GM23338 (cell line): Measurements from ENCODE around the gene MAPK6. TPM values are rescaled to one million over a fixed set of nuclear protein-coding genes. Genes with fewer than 3 reads are reported as not detected.
"Not testable (repeated sequence)": the region's sequence is repeated elsewhere in the genome, so short reads cannot be mapped to it uniquely, and the experiment has no call there.

Source experiments
- ATAC-seq: fragments of 200-7000 bp; cut with Tn5 transposase; 3 replicates; pipeline ENCODE4 v1.9.1; 2020
- DNase-seq: peaks from one replicate; pipeline ENCODE4 v3.0.0-alpha.2; 2015; ENCODE audit warnings: low spot score
- H2AFZ ChIP-seq: fragments of 200-600 bp; sonication (generic); 2 replicates; pipeline ENCODE4 v1.8.0; 2016; ENCODE audit warnings: antibody characterized with exemption, mild to moderate bottlenecking, moderate library complexity
- H3F3A ChIP-seq: fragments of 200-600 bp; sonication (generic); replicated peaks from 2 replicates; pipeline ENCODE4 v1.8.0; 2017; ENCODE audit warnings: antibody characterized with exemption, mixed run types, low read depth
- H3K27ac ChIP-seq: fragments of 200-600 bp; sonication (generic); 2 replicates; pipeline ENCODE4 v1.6.1; 2016; ENCODE audit warnings: low read depth
- H3K27me3 ChIP-seq: fragments of 200-600 bp; sonication (generic); 2 replicates; pipeline ENCODE4 v1.8.0; 2016; ENCODE audit warnings: mild to moderate bottlenecking, mixed run types, moderate library complexity; ENCODE audit not compliant: insufficient read depth
- H3K36me3 ChIP-seq: fragments of 200-600 bp; sonication (generic); 2 replicates; pipeline ENCODE4 v1.8.0; 2016; ENCODE audit warnings: mild to moderate bottlenecking; ENCODE audit not compliant: insufficient read depth
- H3K4me1 ChIP-seq: fragments of 200-600 bp; sonication (generic); 2 replicates; pipeline ENCODE4 v1.8.0; 2016; ENCODE audit warnings: mild to moderate bottlenecking, moderate library complexity; ENCODE audit not compliant: insufficient read depth
- H3K4me2 ChIP-seq: fragments of 200-600 bp; sonication (generic); 2 replicates; pipeline ENCODE4 v1.7.1; 2017; ENCODE audit warnings: mixed run types
- H3K4me3 ChIP-seq: fragments of 200-600 bp; sonication (generic); 2 replicates; pipeline ENCODE4 v1.6.1; 2016; ENCODE audit warnings: mixed run types
- H3K79me2 ChIP-seq: fragments of 200-600 bp; sonication (generic); replicated peaks from 2 replicates; pipeline ENCODE4 v1.8.0; 2017; ENCODE audit warnings: mild to moderate bottlenecking; ENCODE audit not compliant: insufficient read depth
- H3K9me2 ChIP-seq: fragments of 200-600 bp; sonication (generic); 2 replicates; pipeline ENCODE4 v1.8.0; 2017; ENCODE audit not compliant: insufficient read depth
- H4K20me1 ChIP-seq: fragments of 200-600 bp; sonication (generic); replicated peaks from 2 replicates; pipeline ENCODE4 v1.8.0; 2017; ENCODE audit warnings: mild to moderate bottlenecking; ENCODE audit not compliant: insufficient read depth
- H3K27ac Mint-ChIP-seq: 2 replicates; pipeline ENCODE4 v1.8.0; 2020; ENCODE audit warnings: inconsistent platforms, mild to moderate bottlenecking, moderate library complexity, mixed read lengths
- H3K27me3 Mint-ChIP-seq: 3 replicates; pipeline ENCODE4 v1.8.0; 2022; ENCODE audit warnings: low read depth, mild to moderate bottlenecking, moderate library complexity, mixed read lengths, inconsistent platforms; ENCODE audit not compliant: insufficient read depth, poor library complexity
- H3K36me3 Mint-ChIP-seq: 3 replicates; pipeline ENCODE4 v1.8.0; 2021; ENCODE audit warnings: low read depth, mild to moderate bottlenecking, inconsistent platforms, moderate library complexity, mixed read lengths
- H3K4me1 Mint-ChIP-seq: 3 replicates; pipeline ENCODE4 v1.8.0; 2020; ENCODE audit warnings: mild to moderate bottlenecking, inconsistent platforms, mixed read lengths
- H3K4me3 Mint-ChIP-seq: 3 replicates; pipeline ENCODE4 v1.8.0; 2021; ENCODE audit warnings: moderate library complexity, mild to moderate bottlenecking, inconsistent platforms, mixed read lengths
- H3K9me3 Mint-ChIP-seq: 3 replicates; pipeline ENCODE4 v1.8.0; 2020; ENCODE audit warnings: moderate library complexity, mild to moderate bottlenecking, inconsistent platforms, mixed read lengths
- CREB1 ChIP-seq: fragments of 250-450 bp; sonication (Bioruptor Pico); IDR thresholded peaks from 2 replicates; pipeline ENCODE4 v1.5.0; 2020; ENCODE audit warnings: low read depth, mild to moderate bottlenecking, moderate library complexity
- EZH2 ChIP-seq: fragments of 200-600 bp; sonication (generic); IDR thresholded peaks from one replicate; pipeline ENCODE4 v1.8.0; 2017; ENCODE audit warnings: antibody characterized with exemption, mild to moderate bottlenecking, low read depth; ENCODE audit not compliant: unreplicated experiment
- JUNB ChIP-seq: IDR thresholded peaks from one replicate; pipeline ENCODE4 v1.6.1; 2016; ENCODE audit warnings: antibody characterized with exemption; ENCODE audit not compliant: unreplicated experiment
- NANOG ChIP-seq: IDR thresholded peaks from 2 replicates; pipeline ENCODE4 v1.6.1; 2016; ENCODE audit warnings: antibody characterized with exemption, borderline replicate concordance
- POLR2AphosphoS5 ChIP-seq: IDR thresholded peaks from 2 replicates; pipeline ENCODE4 v1.6.1; 2016; ENCODE audit warnings: antibody characterized with exemption, low read depth
- ZNF114 ChIP-seq: fragments of 250-450 bp; sonication (Bioruptor Pico); IDR thresholded peaks from 2 replicates; pipeline ENCODE4 v1.5.0; 2020; ENCODE audit warnings: mild to moderate bottlenecking, moderate library complexity
- ZNF331 ChIP-seq: fragments of 250-450 bp; sonication (Bioruptor Pico); IDR thresholded peaks from 2 replicates; pipeline ENCODE4 v1.5.0; 2020; ENCODE audit warnings: low read depth, mild to moderate bottlenecking, moderate library complexity
- polyA plus RNA-seq: library from polyadenylated mRNA; unstranded; fragments of >200 nt; fragmentation: Nextera tagmentation; extraction: Ambion mirVana; gene quantifications from 2 replicates; pipeline ENCODE4 v1.2.1, GENCODE V29; 2016
- total RNA-seq: library from RNA; depleted of rRNA; stranded (reverse); fragments of >200 nt; shearing (Covaris generic); gene quantifications from 2 replicates; pipeline ENCODE4 v1.2.3, GENCODE V29; 2014
- TF ChIP-seq, protein P1 (sequence below): IDR thresholded peaks from one replicate; pipeline ENCODE4 v1.6.1; 2018; ENCODE audit warnings: antibody characterized with exemption; ENCODE audit not compliant: unreplicated experiment
- TF ChIP-seq, protein P2 (sequence below), 2 experiments: fragments of 200-600 bp in 1 of 2; sonication (generic) in 1 of 2; conservative IDR thresholded peaks; 2 replicates each; pipeline versions ENCODE4 v1.5.1 to v1.6.1; 2016 to 2017; ENCODE audit warnings: antibody characterized with exemption in 2 of 2, low read depth in 2 of 2, mild to moderate bottlenecking in 2 of 2, moderate library complexity in 1 of 2

Gene MAPK6
- total and polyA plus RNA-seq, 2 experiments from 2014 or later, result 40.9 to 92.3 TPM

DNA sequence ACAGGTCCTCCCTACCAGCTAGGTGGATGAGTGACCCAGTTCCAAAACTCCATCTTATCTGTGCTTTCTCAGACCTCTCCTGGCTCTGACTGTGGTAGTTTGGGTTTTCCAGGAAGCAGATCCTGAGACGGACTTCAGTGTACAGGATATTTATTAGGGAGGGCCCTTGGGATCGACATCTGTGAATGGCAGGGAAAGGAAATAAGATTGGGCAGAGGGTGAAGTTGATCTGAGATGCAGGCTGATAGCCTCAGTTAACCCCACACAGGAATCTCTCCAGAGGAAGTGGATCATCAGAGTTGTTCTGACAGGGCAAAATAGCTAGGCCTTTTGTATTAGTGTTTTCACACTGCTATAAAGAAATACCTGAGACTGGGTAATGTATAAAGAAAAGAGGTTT lies 16.7 kb upstream of the MAPK6 start:
- no peak overlapping the region for H3K27ac ChIP-seq
- H2AFZ ChIP-seq, result no peak overlapping the region
- Mint-ChIP-seq H3K4me3 (no peak overlapping the region), H3K4me1 (no peaks in the 10 kb centered on the region), H3K27me3 (peaks cover 4% of the 10 kb centered on the region), H3K36me3 (no peaks in the 10 kb centered on the region), H3K27ac (no peak overlapping the region), H3K9me3 (peaks cover 2% of the 10 kb centered on the region; the same call in 1 of the 3 replicates)
- TF ChIP-seq CREB1, result no peak
- no peak for TF ChIP-seq ZNF331 (CRISPR knock-in tag)
- TF ChIP-seq JUNB, result no peak
- TF ChIP-seq EZH2, result no peak
- H3K4me2 ChIP-seq, result no peak overlapping the region
- H3K79me2 ChIP-seq, result no peaks in the 10 kb centered on the region
- H3K9me2 ChIP-seq, result no peaks in the 10 kb centered on the region
- ATAC-seq (no peak), DNase-seq (no peak)
- H3K36me3 ChIP-seq, result no peaks in the 10 kb centered on the region
- H3K4me3 ChIP-seq, result no peak overlapping the region
- H3K4me1 ChIP-seq, result no peaks in the 10 kb centered on the region
- H3F3A ChIP-seq, result no peaks in the 10 kb centered on the region
- H4K20me1 ChIP-seq, result no peaks in the 10 kb centered on the region
- no peaks in the 10 kb centered on the region for H3K27me3 ChIP-seq

DNA sequence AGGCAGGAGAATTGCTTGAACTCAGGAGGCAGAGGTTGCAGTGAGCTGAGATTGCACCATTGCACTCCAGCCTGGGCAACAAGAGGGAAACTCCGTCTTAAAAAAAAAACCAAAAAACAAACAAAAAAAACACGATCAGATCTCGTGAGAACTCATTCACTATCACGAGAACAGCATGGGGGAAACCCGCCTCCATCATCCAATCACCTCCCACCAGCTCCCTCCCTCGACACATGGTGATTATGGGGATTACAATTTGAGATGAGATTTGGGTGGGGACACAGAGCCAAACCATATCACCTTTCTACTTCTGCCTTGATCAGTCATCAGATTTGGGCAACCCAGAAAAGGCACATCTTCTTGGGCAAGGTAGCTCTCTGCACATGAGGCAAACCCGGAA lies 15.9 kb upstream of the MAPK6 start:
- not testable (repeated sequence) for H3K27ac Mint-ChIP-seq, H3K4me1 Mint-ChIP-seq, DNase-seq, H3K79me2 ChIP-seq, H3K9me3 Mint-ChIP-seq, H4K20me1 ChIP-seq, H3K27me3 ChIP-seq, H3K27me3 Mint-ChIP-seq, H3K9me2 ChIP-seq, H3K4me1 ChIP-seq, H3K36me3 Mint-ChIP-seq, H3K36me3 ChIP-seq, H3K4me3 ChIP-seq, H3K4me3 Mint-ChIP-seq, ATAC-seq, H2AFZ ChIP-seq, H3K4me2 ChIP-seq, H3K27ac ChIP-seq, H3F3A ChIP-seq

DNA sequence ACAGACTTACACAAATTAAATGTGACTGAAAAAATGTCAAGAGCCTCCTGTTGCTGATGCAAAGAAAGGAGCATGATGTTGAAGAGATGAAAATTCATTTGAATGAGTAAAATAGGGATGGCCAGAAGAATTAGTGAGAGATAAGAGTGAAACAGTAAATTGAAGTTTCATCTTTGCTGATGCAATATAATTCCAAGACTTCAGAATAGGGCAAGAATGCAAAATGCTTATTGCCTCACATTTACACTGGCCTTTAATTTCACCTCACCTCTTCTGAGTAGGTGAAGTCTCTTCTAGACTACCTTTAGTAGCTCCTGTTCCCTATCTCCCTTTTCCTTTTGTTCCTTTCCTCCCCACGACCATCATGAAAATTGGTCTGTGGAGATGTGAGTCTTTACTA lies 15.3 kb upstream of the MAPK6 start:
- Histone ChIP-seq H3K27ac (no peak overlapping the region), H3K79me2 (no peaks in the 10 kb centered on the region), H3K27me3 (no peaks in the 10 kb centered on the region), H3K4me1 (no peaks in the 10 kb centered on the region), H3K36me3 (no peaks in the 10 kb centered on the region), H3F3A (no peaks in the 10 kb centered on the region), H2AFZ (no peak overlapping the region), H3K4me2 (no peak overlapping the region), H4K20me1 (no peaks in the 10 kb centered on the region), H3K9me2 (no peaks in the 10 kb centered on the region), H3K4me3 (no peak overlapping the region)
- Mint-ChIP-seq H3K4me3 (no peak overlapping the region), H3K27ac (no peak overlapping the region), H3K9me3 (peaks cover 2% of the 10 kb centered on the region; the same call in 1 of the 3 replicates), H3K4me1 (no peaks in the 10 kb centered on the region), H3K36me3 (no peaks in the 10 kb centered on the region), H3K27me3 (peaks cover 4% of the 10 kb centered on the region)
- DNase-seq, result no peak
- no peak for ATAC-seq
- TF ChIP-seq, protein P1, sequence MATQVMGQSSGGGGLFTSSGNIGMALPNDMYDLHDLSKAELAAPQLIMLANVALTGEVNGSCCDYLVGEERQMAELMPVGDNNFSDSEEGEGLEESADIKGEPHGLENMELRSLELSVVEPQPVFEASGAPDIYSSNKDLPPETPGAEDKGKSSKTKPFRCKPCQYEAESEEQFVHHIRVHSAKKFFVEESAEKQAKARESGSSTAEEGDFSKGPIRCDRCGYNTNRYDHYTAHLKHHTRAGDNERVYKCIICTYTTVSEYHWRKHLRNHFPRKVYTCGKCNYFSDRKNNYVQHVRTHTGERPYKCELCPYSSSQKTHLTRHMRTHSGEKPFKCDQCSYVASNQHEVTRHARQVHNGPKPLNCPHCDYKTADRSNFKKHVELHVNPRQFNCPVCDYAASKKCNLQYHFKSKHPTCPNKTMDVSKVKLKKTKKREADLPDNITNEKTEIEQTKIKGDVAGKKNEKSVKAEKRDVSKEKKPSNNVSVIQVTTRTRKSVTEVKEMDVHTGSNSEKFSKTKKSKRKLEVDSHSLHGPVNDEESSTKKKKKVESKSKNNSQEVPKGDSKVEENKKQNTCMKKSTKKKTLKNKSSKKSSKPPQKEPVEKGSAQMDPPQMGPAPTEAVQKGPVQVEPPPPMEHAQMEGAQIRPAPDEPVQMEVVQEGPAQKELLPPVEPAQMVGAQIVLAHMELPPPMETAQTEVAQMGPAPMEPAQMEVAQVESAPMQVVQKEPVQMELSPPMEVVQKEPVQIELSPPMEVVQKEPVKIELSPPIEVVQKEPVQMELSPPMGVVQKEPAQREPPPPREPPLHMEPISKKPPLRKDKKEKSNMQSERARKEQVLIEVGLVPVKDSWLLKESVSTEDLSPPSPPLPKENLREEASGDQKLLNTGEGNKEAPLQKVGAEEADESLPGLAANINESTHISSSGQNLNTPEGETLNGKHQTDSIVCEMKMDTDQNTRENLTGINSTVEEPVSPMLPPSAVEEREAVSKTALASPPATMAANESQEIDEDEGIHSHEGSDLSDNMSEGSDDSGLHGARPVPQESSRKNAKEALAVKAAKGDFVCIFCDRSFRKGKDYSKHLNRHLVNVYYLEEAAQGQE, result no peak
- TF ChIP-seq ZNF331 (CRISPR knock-in tag), result no peak
- TF ChIP-seq, protein P2, sequence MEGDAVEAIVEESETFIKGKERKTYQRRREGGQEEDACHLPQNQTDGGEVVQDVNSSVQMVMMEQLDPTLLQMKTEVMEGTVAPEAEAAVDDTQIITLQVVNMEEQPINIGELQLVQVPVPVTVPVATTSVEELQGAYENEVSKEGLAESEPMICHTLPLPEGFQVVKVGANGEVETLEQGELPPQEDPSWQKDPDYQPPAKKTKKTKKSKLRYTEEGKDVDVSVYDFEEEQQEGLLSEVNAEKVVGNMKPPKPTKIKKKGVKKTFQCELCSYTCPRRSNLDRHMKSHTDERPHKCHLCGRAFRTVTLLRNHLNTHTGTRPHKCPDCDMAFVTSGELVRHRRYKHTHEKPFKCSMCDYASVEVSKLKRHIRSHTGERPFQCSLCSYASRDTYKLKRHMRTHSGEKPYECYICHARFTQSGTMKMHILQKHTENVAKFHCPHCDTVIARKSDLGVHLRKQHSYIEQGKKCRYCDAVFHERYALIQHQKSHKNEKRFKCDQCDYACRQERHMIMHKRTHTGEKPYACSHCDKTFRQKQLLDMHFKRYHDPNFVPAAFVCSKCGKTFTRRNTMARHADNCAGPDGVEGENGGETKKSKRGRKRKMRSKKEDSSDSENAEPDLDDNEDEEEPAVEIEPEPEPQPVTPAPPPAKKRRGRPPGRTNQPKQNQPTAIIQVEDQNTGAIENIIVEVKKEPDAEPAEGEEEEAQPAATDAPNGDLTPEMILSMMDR (conservative IDR thresholded peaks at IDR 0.05; ENCODE audit: low read depth in 2 of 2), result no peak
- no peak for TF ChIP-seq JUNB
- no peak for TF ChIP-seq POLR2AphosphoS5
- no peak for TF ChIP-seq CREB1
- TF ChIP-seq ZNF114, result no peak
- TF ChIP-seq NANOG, result no peak
